H54 (cell line): ENCODE data around the gene RMND5B.

Experiments
- DNase-seq: peaks from one replicate; pipeline ENCODE4 v3.0.0; 2011; ENCODE audit warnings: low spot score, mixed read lengths; ENCODE audit not compliant: insufficient read length
- FAIRE-seq: peaks from 3 replicates; lab custom pipeline; 2011; peaks lifted over from hg19 to GRCh38; lab: Jason Lieb, UNC
- POLR2A ChIP-seq: IDR thresholded peaks from 2 replicates; pipeline ENCODE4 v1.6.1; 2011; ENCODE audit warnings: low read depth, mild to moderate bottlenecking, low read length

The RMND5B gene

DNA sequence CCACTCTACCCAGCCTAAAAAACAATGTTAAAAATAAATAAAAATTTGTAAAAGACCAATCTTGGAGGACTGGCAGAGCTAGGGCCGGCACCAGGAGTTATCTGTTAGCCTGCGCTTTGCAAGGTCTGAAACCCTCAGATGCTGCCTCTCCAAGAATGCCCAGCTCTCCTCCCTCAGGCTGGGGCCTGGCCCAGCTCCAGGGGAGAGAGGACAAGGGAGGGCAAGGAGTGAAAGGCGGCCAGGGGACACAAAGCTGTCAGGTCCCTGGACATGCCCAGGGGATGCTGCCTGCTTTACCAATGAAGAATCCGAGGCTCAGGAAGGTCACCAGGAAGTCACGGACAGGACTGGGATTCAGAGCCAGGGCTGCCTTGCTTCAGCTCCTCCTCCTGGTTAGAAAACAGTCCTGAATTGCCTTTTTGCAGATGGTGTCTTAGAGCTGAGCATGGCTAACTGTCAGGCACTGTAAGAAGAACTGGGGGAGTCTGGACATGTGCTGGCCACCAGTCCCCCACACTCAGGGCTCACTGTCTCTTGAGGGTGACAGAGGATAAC, 23.0 kb upstream of the RMND5B start:
- no peak for TF ChIP-seq POLR2A
- FAIRE-seq (no peak), DNase-seq (no peak)

DNA sequence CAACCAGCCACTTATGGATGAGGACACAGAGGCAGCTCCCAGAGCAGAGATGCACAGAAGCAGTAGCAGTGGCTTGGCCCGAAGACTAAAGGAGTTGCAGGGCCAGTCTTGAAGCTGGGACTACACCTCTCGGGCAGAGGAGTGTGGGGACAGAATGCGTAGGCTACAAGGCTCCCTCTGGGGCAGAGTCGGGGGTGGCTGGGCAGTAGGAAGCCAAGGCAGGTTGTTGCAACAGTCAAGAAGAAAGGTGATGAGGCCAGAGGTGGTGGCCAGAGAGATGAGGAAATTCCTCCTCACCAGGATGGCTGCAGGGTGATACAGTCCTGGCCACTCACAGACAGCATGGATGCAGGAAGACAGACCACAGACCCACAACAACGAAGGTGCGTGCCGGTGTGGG, 22.4 kb upstream of the RMND5B start:
- FAIRE-seq (no peak), DNase-seq (no peak)
- TF ChIP-seq POLR2A: no peak

DNA sequence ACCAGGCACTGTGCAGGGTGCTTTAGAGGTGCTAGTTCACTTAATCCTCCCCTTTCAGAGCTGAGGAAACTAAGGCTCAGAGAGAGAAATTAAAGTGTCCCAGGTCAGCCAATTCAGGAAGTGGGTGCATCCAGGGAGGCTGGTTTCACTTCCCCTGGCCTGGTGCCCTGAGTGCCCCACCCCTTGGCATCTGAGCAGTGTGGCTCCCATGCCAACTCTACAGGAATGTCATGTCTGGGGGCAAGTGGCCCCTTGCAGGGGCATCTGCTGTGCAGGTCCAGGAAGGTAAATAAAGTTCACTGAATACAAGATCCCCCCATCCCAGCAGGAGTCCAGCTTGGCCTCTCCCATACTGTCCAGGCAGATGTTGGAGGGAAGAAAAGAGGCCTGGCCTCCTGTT, 21.8 kb upstream of the RMND5B start:
- DNase-seq (no peak), FAIRE-seq (no peak)
- no peak for TF ChIP-seq POLR2A

DNA sequence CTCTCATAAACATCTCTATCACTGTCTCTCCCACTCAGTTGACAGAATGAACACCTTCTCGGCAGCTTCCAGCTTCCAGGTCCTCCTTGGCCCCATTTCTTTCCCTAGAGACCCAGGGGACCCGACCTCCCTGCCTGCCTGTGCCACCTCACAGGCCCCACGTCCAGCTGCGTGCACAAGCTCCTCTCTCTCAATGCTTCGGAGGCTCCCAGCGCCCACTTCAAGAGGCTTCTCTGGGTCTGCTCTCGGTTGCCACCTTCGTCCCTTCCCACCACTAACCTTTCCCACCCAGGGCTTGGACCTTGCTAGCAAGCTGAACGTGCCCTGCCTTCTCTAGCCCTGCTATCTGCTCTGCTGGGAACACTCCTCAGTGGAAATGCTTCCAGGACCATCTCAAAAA, 20.3 kb upstream of the RMND5B start:
- DNase-seq (no peak), FAIRE-seq (no peak)
- no peak for TF ChIP-seq POLR2A

DNA sequence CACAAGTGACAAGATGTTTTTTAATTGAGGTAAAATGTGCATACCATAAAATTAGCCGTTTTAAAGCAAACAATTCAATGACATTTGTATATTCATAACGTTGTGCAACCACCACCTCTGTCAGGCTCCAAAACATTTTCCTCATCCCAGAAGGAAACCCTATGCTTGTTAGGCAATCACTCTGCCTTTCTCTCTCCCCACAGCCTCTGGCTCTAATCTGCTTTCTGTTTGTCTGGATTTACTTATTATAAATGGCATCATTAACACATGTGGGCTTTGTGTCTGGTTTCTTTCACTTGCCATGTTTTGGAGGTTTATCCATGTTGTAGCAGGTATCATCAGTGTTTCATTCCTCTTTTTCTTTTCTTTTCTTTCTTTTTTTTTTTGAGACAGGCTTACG, 18.9 kb upstream of the RMND5B start:
- TF ChIP-seq POLR2A: no peak
- DNase-seq: no peak
- no peak for FAIRE-seq

DNA sequence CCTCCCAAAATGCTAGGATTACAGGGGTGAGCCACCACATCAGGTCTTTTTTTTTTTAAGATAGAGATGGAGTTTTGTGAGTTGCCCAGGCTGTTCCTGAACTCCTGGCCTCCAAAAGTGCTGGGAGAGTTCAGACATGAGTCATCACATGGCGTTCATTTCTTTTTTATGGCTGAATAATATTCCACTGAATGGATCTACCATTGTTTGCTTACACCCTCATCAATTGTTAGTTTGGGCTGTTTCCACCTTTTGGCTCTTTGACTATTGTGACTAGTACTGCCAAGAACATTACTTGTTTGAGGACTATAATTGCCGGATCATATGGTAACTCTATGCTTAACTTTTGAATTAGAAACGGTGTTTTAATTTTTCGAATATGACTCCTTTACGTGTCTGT, 18.3 kb upstream of the RMND5B start:
- FAIRE-seq: no peak
- DNase-seq: no peak

DNA sequence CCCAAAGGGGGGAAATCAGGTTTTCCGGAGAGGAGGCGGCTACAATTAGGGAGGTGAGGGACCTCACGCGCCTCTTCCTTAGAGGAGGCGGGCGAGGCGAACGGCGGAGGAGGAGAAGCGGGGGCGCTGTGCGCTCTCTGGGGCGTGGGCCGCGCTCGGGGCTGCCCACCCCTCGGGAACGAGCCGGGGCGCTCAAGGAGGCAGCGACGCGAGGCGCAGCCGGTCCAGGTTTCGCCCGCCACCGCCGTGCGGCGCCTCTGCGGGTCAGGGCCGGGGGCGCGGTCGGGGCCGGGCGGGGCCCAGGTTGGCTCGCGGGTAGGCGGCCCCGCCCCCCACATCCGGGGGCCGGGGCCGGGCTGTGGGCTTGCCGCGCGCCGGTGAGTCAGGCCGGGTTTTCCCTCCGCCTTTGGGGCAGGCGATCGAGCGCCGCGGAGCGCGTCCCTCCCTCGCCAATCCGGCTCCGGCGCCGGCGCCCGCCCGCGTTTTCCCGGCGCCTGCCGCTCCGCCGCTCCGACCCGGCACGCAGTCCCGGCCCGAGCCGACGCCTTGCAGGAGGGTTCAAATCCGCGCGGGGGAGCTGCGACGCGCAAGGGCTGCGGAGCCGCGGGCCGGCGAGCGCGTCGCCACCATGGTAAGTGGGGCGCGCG, 17.6 kb upstream of the RMND5B start, which contains the start of gene N4BP3:
Gene N4BP3, plus strand, starts transcription at position 392 of the 647 bp plus-strand sequence. CDS start 6,052 bp downstream, outside the sequence.
- FAIRE-seq (no peak), DNase-seq (no peak)
- no peak for TF ChIP-seq POLR2A

More for the DNA sequence above, 18.3 kb upstream of the RMND5B start:
- TF ChIP-seq POLR2A: no peak

DNA sequence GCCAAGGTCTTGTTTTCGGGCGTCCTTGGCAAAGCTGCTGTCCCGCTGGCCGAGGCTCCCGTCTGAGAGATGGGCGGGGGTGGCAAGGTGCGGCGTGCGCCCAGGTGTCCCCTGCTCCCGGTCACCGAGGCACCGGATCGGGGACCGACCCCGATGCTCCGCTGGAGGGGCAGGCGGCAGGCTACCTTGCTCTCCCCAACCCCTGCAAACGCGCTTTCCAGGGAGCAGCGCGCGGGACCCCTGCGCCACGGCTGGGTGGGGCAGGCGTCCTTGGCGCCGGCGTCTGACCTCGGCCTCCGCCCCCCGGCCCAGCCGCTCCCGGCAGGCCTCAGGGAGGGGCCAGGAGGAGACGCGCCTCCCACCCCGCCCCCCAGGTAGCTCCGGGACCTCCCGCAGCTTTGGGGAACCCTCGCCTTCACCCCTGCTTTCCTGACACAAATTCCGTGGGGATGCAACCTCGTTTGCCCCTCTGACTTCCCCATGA, 16.9 kb upstream of the RMND5B start:
- FAIRE-seq (no peak), DNase-seq (no peak)
- TF ChIP-seq POLR2A: no peak

DNA sequence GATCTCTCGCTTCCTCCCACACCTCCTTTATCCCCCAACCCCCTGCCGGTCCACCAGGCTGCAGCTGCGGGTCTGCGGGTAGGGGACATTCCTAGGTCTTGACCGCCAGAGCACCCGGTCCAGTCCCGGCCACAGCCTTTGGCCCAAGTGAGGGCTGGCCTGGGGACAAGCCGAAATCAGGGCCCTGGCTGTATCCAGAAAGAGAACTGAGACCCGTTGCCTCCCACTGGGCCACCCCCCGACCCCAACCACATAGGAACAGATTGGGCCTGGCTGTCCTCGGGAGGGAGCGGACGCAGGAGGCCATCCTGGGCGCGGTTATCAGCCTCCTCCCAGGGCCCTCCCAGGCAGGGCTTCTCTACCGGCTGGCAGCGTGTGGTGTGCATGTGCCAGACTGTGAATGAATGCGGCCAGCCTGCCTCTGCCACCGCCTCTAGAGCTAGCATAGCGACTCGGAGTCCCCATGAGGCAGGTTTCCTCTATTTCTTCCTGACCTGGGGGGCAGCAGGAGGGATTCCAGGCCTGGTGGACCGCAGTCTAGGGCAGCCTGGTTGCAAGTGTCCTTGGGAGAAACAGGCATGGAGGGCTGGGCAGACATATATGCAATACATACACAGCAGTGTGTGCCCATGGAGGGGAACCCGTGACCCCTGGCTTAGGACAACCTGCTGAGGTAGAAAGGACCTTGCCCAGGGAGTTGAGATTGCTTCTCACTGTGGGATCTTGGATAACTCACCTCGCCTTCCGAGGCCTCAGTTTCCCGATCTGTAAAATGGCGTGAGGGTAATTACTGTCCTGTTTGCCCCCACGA, 16.3 kb upstream of the RMND5B start:
- no peak for TF ChIP-seq POLR2A
- FAIRE-seq: no peak
- DNase-seq: no peak

DNA sequence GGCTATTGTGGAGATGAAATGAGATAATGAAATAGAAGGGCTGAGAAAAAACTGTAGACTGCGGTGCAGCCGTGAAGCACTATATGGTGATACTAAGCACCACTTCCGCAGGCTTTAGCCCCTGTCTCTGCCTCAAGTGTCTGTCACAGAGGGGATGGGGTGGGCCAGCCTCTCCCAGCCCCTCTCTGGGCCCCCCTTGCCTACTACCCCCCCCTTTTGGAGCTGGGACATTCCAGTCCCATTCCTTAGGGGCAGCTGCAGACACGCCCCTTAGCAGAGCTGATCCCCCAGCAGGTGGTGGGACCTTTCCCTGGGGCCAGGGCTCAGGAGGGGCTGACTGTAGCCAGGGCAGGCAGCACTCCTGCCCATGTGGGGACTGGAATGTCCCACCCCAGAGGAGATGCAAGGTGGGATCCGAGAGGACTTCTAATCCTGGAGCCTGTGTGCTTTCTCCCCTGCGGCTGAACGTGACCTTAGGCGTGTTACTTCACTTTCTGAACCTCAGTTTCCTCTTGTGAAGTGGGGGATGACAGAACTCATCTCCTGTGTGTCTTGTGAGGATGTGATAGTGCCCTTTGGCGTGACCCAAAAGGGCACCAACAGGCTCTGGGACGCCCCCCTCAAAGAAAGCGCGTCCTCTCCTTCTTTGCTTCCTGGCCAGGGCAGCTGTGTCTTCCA, 15.5 kb upstream of the RMND5B start:
- no peak for TF ChIP-seq POLR2A
- no peak for DNase-seq
- FAIRE-seq: no peak

DNA sequence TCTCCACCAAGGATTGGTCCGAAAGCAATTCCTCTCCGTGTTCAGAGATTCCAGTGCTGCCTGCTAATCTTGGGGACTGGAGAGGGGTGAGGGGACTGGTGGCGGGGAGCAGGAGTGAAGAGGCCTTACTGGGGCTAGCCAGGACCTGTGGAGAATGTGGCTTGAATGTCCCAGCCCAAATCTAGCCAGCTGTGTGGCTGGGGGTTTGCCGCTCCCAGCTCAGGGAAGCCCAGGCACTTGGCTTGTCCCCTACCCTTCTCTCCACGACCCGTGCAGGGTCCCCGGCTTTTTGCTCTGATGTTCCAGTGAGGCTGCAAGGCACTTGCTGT, 15.0 kb upstream of the RMND5B start:
- TF ChIP-seq POLR2A: no peak
- DNase-seq (no peak), FAIRE-seq (no peak)

DNA sequence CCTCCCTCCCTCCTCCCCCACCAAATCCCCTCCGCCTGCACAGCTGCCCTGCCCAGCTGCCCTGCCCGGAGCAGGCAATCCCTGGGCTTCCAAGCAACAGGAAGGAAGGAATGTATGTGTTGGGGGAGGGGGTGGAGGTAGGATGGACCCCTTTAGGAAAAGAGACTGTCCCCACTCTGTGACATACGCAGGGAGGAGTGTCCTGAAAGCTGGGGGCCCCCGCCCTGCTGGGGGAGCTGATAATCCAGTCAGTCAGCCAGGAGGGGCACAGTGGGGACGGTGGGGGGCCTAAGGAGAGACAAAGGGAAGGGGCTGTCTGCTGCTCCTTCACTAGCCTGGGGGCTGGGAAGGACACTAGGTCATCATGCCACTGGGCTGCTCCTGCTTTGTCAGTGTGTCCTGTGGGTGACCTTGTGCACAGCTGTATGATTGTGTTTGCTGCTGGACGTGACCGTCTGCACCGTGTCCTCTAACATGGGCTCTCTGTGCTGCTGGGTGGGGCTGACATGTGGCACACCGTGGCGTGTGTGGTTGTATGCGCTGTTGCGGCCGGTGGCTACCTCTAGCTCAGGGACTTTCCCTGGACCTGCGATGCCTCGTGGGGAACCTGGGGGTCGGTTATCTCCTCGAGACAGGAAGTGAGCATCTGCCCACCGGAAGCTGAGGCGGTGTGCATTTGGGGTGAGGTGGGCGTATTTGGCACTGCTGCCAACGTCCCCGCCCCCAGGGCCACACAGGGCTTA, 14.5 kb upstream of the RMND5B start:
- no peak for TF ChIP-seq POLR2A
- no peak for DNase-seq
- FAIRE-seq: no peak
